ENCODE measurements around the gene SPATA25. TPM values are rescaled to one million over a fixed set of nuclear protein-coding genes. Genes with fewer than 3 reads are reported as not detected.
A peak's percentile ranks its signal among the peaks of the same experiment; 100 is the strongest.

The SPATA25 gene
- total RNA-seq, 1 experiment from 2014 or later: 7.3 TPM

DNA sequence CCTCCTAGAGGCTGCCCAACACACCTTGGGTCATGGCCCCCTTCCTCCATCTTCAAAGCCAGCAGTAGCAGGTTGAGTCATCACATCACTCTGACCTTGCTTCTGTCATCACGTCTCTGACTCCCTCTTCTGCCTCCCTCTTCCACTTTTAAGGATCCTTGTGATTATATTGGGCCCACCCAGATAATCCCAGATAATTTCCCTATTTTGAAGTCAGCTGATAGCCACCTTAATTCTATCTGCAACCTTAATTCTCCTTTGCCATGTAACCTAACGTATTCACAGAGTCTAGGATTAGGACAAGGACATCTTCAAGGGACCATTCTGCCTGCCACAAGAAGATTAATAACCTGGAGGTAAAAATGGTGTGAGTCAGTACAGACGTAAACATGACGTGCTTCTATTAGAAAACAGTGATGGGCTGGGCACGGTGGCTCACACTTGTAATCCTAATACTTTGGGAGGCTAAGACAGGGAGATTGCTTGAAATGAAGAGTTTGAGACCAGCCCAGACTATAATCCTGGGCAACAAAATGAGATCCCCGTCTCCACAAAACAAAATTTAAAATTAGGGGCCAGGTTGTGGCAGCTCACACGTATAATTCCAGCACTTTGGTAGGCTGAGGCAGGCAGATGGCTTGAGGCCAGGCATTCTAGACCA lies 26.7 kb downstream of the SPATA25 start:
- CTCF ChIA-PET: interaction anchor here (0.7 to 1.2 kb wide), 2 partner anchors 20 to 109 kb away, joined by 3 read pairs; no protein-coding TSS in a partner anchor
- no peak overlapping the region for H3K27ac Mint-ChIP-seq (ENCODE audit: unreplicated experiment)
- POLR2A ChIA-PET: interaction anchor here (0.6 to 0.9 kb wide), 2 partner anchors 20 to 39 kb away, joined by 5 to 7 read pairs; no protein-coding TSS in a partner anchor

GRCh38 chr20:45859916-45860315 lies 27.5 kb downstream of the SPATA25 start:
- Histone ChIP-seq H3K4me1 (peaks cover 23% of the 10 kb centered on the region), H3K36me3 (ENCODE audit: control insufficient read depth, insufficient read depth, low read length) (no peaks in the 10 kb centered on the region), H3K9me3 (no peaks in the 10 kb centered on the region), H3K4me3 (ENCODE audit: low read depth, low read length) (no peak overlapping the region), H3K27me3 (replicated peaks; ENCODE audit: control insufficient read depth, insufficient read depth, low read length) (no peaks in the 10 kb centered on the region)
- no peak overlapping the region for H3K27ac Mint-ChIP-seq (ENCODE audit: unreplicated experiment)
- POLR2A ChIA-PET: no interaction called here
- intact Hi-C loops (cut with micrococcal nuclease; ENCODE audit: unreplicated experiment): no loop called here
- H3K4me1 Mint-ChIP-seq (ENCODE audit: low read depth, unreplicated experiment): peaks cover 17% of the 10 kb centered on the region
- TF ChIP-seq CTCF (IDR thresholded peaks at IDR 0.05; ENCODE audit: insufficient read depth in 1 of 2, low read depth in 1 of 2, low read length in 1 of 2, severe bottlenecking in 1 of 2, unreplicated experiment in 1 of 2): no peak
- DNase-seq: no peak
- CTCF ChIA-PET: interaction anchor here (0.7 kb wide), 1 partner anchor 67 kb away, joined by 3 read pairs; no protein-coding TSS in a partner anchor
- peaks cover 28% of the 10 kb centered on the region for H3K36me3 Mint-ChIP-seq (ENCODE audit: insufficient read depth, unreplicated experiment)
- no peaks in the 10 kb centered on the region for H3K9me3 Mint-ChIP-seq (ENCODE audit: unreplicated experiment)
- no peaks in the 10 kb centered on the region for H3K27me3 Mint-ChIP-seq (ENCODE audit: insufficient read depth, unreplicated experiment)
- H3K4me3 Mint-ChIP-seq (ENCODE audit: unreplicated experiment): no peak overlapping the region
- no TSS peak for BruUV-seq (replicated peaks)

More for the DNA sequence above, 26.7 kb downstream of the SPATA25 start:
- TF ChIP-seq CTCF (IDR thresholded peaks at IDR 0.05; ENCODE audit: insufficient read depth in 1 of 2, low read depth in 1 of 2, low read length in 1 of 2, severe bottlenecking in 1 of 2, unreplicated experiment in 1 of 2): no peak
- no peak overlapping the region for H3K4me3 ChIP-seq (ENCODE audit: low read depth, low read length)
- no TSS peak for BruUV-seq (replicated peaks)
- intact Hi-C loops (cut with micrococcal nuclease; ENCODE audit: unreplicated experiment): no loop called here
- H3K27me3 Mint-ChIP-seq (ENCODE audit: insufficient read depth, unreplicated experiment): no peaks in the 10 kb centered on the region
- no peaks in the 10 kb centered on the region for H3K9me3 Mint-ChIP-seq (ENCODE audit: unreplicated experiment)
- H3K27me3 ChIP-seq (replicated peaks; ENCODE audit: control insufficient read depth, insufficient read depth, low read length): no peaks in the 10 kb centered on the region
- H3K4me1 ChIP-seq: peaks cover 23% of the 10 kb centered on the region
- no peak for DNase-seq
- H3K4me3 Mint-ChIP-seq (ENCODE audit: unreplicated experiment): no peak overlapping the region
- no peaks in the 10 kb centered on the region for H3K36me3 ChIP-seq (ENCODE audit: control insufficient read depth, insufficient read depth, low read length)
- H3K4me1 Mint-ChIP-seq (ENCODE audit: low read depth, unreplicated experiment): peaks cover 17% of the 10 kb centered on the region
- no peaks in the 10 kb centered on the region for H3K9me3 ChIP-seq
- H3K36me3 Mint-ChIP-seq (ENCODE audit: insufficient read depth, unreplicated experiment): peaks cover 28% of the 10 kb centered on the region

DNA sequence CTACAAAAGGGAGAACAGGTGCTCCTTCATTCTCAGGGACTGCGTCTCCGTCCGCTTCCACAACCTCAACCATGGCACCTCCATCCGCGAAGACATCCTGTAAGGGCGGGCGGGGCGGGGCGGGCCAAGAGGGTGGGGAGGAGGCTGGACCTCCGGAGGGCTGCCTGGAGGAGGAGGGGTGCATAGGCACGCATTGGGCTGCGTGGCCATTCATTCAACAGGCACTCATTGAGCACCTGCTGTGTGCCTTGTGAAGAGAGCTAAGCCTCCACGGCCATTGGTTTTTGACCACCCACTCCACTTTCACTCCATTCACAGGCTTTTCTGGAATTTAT lies 29.6 kb downstream of the SPATA25 start:
- Mint-ChIP-seq H3K9me3 (ENCODE audit: unreplicated experiment) (no peaks in the 10 kb centered on the region), H3K4me1 (ENCODE audit: low read depth, unreplicated experiment) (peaks cover 19% of the 10 kb centered on the region), H3K27ac (ENCODE audit: unreplicated experiment) (peak overlapping the region; percentile 85), H3K4me3 (ENCODE audit: unreplicated experiment) (peak overlapping the region; percentile 95), H3K36me3 (ENCODE audit: insufficient read depth, unreplicated experiment) (peaks cover 22% of the 10 kb centered on the region), H3K27me3 (ENCODE audit: insufficient read depth, unreplicated experiment) (no peaks in the 10 kb centered on the region)
- BruUV-seq (replicated peaks): no TSS peak
- ChIA-PET POLR2A (interaction anchor here (1.2 to 1.7 kb wide), 2 partner anchors 77 to 115 kb away, joined by 3 to 5 read pairs; partner anchors contain the start of genes PCIF1 and ZNF335), CTCF (interaction anchor here (0.6 to 1.3 kb wide), 2 partner anchors 87 to 562 kb away, joined by 4 read pairs; no protein-coding TSS in a partner anchor)
- Histone ChIP-seq H3K27me3 (replicated peaks; ENCODE audit: control insufficient read depth, insufficient read depth, low read length) (no peaks in the 10 kb centered on the region), H3K36me3 (ENCODE audit: control insufficient read depth, insufficient read depth, low read length) (no peaks in the 10 kb centered on the region), H3K4me1 (peaks cover 17% of the 10 kb centered on the region), H3K9me3 (no peaks in the 10 kb centered on the region), H3K4me3 (ENCODE audit: low read depth, low read length) (peak overlapping the region; percentile 65)
- intact Hi-C loops (cut with micrococcal nuclease; ENCODE audit: unreplicated experiment): loop anchor here (1.0 kb wide), 6 partner anchors 23 to 443 kb away; partner anchors contain the start of genes SNX21, UBE2C and ZSWIM1
- no peak for TF ChIP-seq CTCF (IDR thresholded peaks at IDR 0.05; ENCODE audit: insufficient read depth in 1 of 2, low read depth in 1 of 2, low read length in 1 of 2, severe bottlenecking in 1 of 2, unreplicated experiment in 1 of 2)
- DNase-seq: no peak
